ENCODE results near the gene ZNF765.
A peak's percentile ranks its signal among the peaks of the same experiment; 100 is the strongest.
"Not testable (repeated sequence)": the region's sequence is repeated elsewhere in the genome, so short reads cannot be mapped to it uniquely, and the experiment has no call there.

ZNF765 gene

DNA sequence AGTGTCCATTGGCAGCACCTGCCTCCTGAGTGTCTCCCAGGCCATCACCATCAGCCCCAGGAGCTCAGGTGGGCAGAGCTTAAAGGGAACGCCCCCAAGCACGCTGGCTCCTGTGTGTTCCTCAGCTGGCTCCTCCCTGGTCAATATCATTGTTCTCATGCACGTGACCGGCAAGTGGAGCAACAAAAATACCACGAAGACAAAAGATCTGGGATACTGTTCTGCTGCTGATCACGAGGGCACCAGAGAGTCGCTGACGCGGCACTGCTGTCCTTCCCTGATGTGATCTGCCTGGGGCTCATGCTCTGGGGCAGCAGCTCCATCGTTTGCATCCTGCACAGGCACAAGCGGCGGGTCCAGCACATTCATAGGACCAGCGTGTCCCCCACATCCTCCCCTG, 28.1 kb downstream of the ZNF765 start:
- not testable (repeated sequence) for DNase-seq

DNA sequence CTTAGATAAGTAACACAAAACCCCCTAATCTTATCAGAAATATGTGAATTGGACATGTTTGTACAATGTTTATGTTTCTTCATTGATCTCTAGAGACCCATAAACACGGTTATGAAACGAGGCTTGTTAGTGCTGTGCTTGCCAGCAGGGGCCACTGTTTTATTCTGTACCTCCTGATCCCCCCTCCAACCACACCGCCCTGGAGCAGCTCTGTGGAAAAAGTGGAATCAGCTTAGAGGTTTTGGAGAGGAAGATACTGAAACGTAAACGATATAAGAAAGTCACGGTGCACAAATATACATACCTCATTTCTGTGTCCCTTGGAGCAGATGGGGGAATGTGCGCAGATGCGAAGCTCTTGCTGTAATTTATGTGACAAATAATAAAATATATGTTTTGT, 28.7 kb downstream of the ZNF765 start:
- DNase-seq, result not testable (repeated sequence)

- peak; percentile 71 for DNase-seq
Observed at GRCh38 chr19:53424968-53425597, 30.1 kb downstream of the ZNF765 start.

- DNase-seq, result peak; percentile 89
Observed at GRCh38 chr19:53431399-53432087, 36.6 kb downstream of the ZNF765 start, which contains the start of gene ZNF761. TSS of gene ZNF761 (plus strand) at chr19:53431984. CDS start at chr19:53447269, 15,285 bp downstream.

GRCh38 chr19:53432088-53432661, 37.2 kb downstream of the ZNF765 start:
- peak; percentile 27 for DNase-seq

GRCh38 chr19:53443809-53444208, 48.9 kb downstream of the ZNF765 start:
- DNase-seq, result not testable (repeated sequence)

GRCh38 chr19:53447196-53447595, 52.2 kb downstream of the ZNF765 start:
- not testable (repeated sequence) for DNase-seq

DNA sequence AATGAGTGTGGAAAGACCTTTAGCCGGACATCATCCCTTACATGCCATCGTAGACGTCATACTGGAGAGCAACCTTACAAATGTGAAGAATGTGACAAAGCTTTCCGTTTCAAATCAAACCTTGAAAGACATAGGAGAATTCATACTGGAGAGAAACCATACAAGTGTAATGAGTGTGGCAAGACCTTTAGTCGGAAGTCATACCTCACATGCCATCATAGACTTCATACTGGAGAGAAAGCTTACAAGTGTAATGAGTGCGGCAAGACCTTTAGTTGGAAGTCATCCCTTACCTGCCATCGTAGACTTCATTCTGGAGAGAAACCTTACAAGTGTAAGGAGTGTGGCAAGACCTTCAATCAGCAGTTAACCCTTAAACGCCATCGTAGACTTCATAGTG, 60.9 kb downstream of the ZNF765 start:
- DNase-seq, result no peak

GRCh38 chr19:53460131-53460721, 65.3 kb downstream of the ZNF765 start:
- DNase-seq, result not testable (repeated sequence)

- no peak for DNase-seq
Observed at GRCh38 chr19:53461866-53462265, 66.9 kb downstream of the ZNF765 start.

DNA sequence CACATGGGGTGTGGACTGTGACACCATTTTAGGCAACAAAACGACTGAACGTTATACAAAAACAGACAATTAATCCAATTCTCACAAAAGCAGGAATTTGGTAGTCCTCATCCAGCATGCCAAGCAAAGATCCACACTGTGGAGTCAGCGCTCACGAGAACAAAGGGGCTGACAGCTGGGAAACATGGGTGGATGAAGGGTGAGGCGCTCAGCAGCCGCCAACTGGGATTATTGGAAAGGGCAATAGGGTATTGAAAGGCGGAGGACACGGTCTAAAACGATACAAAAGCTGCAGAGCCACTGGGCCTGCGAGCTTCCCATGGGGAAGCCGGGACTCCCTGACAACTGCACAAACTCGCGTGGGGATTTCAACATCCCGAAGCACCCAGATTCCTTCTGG, 67.9 kb downstream of the ZNF765 start:
- DNase-seq, result no peak

GRCh38 chr19:53463263-53463662, 68.3 kb downstream of the ZNF765 start:
- no peak for DNase-seq

- no peak for DNase-seq
Observed at GRCh38 chr19:53466726-53467484, 72.0 kb downstream of the ZNF765 start.

- DNase-seq, result peak; percentile 85
Observed at GRCh38 chr19:53467485-53468262, 72.7 kb downstream of the ZNF765 start, which contains the start of gene ZNF813. TSS of gene ZNF813 (plus strand) at chr19:53467733. CDS start at chr19:53483823, 16,090 bp downstream.

- DNase-seq, result not testable (repeated sequence)
Observed at GRCh38 chr19:53468628-53469027, 73.7 kb downstream of the ZNF765 start.

DNA sequence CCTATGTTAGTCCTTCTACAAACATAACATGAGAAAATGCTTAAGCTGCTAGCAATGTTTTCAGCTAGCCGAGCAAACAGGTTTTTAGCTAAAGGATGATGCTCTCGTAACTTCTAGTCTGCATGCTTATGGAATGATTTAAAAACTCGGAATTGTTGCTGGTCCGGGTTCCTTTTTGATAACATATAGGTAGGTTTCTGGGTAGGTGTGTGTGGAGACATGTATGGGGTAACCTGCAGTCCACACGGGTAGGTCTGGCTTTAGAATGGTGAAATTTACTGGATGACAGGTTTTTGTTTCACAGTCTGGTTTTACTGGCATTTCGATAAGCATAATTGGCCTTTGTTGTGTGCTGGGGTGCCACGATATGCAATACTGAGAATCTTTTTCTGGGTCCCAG, 77.0 kb downstream of the ZNF765 start:
- no peak for DNase-seq

GRCh38 chr19:53474832-53475231, 79.9 kb downstream of the ZNF765 start:
- DNase-seq, result not testable (repeated sequence)

DNA sequence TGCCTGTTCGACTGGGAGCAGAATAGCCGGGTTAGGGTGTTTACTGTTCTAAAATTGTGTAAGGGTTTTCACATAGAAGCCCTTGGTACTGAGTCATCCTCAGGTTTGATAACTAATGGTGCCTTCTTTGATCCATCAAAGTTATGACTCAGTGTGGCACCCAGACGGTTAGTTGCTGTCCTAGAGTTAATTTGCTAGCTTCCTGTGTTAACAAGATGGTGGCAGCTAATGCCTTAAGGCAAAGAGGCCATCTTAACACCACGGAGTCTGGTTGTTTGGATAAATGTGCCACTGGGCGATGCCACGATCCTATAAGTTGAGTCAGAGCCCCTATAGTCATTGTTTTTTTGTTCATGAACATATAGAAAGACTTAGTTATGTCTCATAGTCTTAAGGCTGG, 80.5 kb downstream of the ZNF765 start:
- not testable (repeated sequence) for DNase-seq
